Cardiac septum (tissue), 1 donor: Measurements from ENCODE around the gene MIDN. TPM values are rescaled to one million over a fixed set of nuclear protein-coding genes. Genes with fewer than 3 reads are reported as not detected.
"Not testable (repeated sequence)": the region's sequence is repeated elsewhere in the genome, so short reads cannot be mapped to it uniquely, and the experiment has no call there.

Source experiments
- DNase-seq: peaks from one replicate; pipeline ENCODE4 v3.0.0-alpha.2; 2020; ENCODE audit warnings: low spot score
- intact Hi-C: fragments of 100-400 bp; cut with DNase I; formaldehyde crosslinking; loops from one replicate; pipeline ENCODE4 v1.14.0; 2022
- long read RNA-seq: library from polyadenylated mRNA; unstranded; transcript quantifications from one replicate; pipeline ENCODE4 v2.0.0, GENCODE V29; 2021
- total RNA-seq: library from RNA; stranded (reverse); fragmentation: NEBNext Ultra II Directional; extraction: Animal tissue kit (Norgen Biotek cat#: 25700); gene quantifications from one replicate; pipeline ENCODE4 v1.2.1, GENCODE V29; 2021
- donor health status: DM: no; HTN: no; CAD: no.

Gene MIDN
- total RNA-seq, result 97.5 TPM
- long read RNA-seq, partial matches to known transcripts, result 11 of 23 reads
- long read RNA-seq, other reads (novel, unspliced or antisense), result 8 of 23 reads

DNA sequence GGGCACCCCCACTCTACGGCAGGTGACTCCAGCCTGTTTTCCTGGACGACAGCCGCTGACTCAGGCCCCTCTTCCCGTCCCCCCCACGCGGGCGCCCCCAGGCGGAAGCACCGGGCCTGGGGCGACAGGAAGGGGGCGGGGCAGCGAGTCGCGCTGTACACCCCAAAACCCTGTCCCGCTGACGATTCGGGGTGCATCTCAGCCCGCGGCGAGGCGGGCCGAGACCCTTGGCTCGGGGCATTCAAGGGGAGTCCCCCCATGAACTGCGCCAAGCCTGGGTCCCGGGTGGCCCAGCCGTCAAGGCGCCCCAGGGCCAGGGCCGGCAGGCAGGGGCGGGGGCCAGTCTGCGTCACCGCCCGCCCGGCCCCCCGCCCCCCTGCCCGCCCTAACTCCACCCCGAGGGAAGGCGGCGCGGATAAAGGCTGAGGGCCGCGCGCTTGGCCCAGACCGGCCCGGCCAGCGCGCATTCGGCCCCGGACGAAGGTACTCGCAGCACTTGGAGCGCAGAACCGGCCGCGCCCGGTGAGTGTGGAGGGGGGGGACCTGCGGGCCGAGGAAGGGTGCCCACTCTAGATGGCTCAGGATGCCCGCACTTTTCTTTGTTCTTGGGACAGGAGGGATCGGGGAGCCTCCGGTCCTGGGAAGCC is at the start of gene MIDN:
Gene MIDN (plus strand): TSS at position 445 of the 647 bp plus-strand sequence. CDS start 1,714 bp downstream, outside the sequence.
- DNase-seq, result peak; percentile 93
- intact Hi-C loops, result no loop called here

DNA sequence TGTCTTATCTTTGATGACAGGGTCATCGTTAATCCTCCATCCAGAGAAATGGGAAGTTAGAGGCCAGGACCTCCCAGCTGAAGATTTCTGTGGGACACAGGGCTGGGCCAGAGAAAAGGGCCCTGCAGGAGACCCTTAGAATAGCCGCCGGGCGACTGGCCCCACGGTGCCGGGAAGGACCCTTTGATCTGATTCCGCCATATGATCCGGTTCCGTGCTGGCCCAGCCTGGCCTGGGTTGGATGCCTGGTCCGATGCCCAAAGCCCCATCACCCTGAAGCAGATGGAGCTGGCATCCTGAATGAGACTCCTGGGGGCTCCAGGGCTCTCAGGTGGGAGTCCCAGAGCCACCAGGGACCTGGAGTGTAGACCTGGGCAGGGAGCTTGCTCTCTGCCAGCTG is 48.9 kb upstream of the MIDN start:
- intact Hi-C loops, result no loop called here
- no peak for DNase-seq

DNA sequence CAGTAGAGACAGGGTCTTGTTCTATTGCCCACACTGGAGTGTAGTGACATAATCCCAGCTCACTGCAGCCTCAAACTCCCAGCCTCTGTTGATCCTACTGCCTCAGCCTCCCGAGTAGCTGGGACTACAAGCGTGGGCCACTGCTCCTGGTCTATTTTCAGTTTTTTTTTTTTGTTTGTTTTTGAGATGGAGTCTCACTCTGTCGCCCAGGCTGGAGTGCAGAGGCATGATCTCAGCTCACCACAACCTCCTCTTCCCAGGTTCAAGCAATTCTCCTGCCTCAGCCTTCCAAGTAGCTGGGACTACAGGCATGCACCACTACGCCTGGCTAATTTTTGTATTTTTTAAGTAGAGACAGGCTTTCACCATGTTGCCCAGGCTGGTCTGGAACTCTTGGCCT is 47.8 kb upstream of the MIDN start:
- intact Hi-C loops, DNase-seq: not testable (repeated sequence)

DNA sequence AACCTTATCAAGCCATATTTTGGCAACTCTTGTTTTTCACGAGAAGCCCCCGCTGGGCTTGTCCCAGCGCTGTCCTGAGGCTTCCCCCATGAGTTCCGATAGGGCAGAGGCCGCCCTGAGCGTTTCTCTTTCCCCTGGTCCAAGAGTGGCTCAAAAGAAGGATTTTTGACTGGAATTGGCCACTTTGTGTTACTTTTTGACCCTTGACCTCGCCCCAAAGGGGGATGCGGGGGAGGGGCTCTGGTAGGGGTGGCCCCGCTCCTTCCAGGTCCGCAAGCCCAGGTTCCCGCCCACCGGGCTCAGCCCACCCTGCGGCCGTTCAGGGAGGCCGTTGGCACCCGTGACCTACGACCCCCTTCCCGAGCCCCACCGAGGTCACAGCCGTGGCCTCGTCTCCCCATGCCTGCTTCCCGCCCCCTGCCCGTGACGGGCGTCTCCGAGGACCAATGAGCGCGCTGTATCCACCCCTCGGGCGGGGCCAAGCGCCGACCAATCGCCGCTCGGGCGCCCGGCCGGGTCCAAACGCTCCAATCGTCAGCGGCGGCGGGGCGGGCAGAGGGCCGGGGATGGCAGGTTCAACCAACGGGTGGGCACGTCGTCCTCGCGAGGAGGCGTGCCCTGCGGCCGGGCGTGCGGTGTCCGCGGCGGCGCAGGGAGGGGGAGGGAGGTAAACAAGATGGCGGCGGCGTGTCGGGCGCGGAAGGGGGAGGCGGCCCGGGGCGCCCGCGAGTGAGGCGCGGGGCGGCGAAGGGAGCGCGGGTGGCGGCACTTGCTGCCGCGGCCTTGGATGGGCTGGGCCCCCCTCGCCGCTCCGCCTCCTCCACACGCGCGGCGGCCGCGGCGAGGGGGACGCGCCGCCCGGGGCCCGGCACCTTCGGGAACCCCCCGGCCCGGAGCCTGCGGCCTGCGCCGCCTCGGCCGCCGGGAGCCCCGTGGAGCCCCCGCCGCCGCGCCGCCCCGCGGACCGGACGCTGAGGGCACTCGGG is 43.0 kb upstream of the MIDN start, which contains the start of gene STK11:
Gene STK11 (plus strand): TSS at position 665 of the 986 bp plus-strand sequence. CDS start 1,136 bp downstream, outside the sequence.
- intact Hi-C loops, result no loop called here
- peak; percentile 100 for DNase-seq

DNA sequence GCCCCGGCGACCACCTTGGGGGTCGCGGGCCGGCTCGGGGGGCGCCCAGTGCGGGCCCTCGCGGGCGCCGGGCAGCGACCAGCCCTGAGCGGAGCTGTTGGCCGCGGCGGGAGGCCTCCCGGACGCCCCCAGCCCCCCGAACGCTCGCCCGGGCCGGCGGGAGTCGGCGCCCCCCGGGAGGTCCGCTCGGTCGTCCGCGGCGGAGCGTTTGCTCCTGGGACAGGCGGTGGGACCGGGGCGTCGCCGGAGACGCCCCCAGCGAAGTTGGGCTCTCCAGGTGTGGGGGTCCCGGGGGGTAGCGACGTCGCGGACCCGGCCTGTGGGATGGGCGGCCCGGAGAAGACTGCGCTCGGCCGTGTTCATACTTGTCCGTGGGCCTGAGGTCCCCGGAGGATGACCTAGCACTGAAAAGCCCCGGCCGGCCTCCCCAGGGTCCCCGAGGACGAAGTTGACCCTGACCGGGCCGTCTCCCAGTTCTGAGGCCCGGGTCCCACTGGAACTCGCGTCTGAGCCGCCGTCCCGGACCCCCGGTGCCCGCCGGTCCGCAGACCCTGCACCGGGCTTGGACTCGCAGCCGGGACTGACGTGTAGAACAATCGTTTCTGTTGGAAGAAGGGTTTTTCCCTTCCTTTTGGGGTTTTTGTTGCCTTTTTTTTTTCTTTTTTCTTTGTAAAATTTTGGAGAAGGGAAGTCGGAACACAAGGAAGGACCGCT is 42.1 kb upstream of the MIDN start:
- intact Hi-C loops, result no loop called here

DNA sequence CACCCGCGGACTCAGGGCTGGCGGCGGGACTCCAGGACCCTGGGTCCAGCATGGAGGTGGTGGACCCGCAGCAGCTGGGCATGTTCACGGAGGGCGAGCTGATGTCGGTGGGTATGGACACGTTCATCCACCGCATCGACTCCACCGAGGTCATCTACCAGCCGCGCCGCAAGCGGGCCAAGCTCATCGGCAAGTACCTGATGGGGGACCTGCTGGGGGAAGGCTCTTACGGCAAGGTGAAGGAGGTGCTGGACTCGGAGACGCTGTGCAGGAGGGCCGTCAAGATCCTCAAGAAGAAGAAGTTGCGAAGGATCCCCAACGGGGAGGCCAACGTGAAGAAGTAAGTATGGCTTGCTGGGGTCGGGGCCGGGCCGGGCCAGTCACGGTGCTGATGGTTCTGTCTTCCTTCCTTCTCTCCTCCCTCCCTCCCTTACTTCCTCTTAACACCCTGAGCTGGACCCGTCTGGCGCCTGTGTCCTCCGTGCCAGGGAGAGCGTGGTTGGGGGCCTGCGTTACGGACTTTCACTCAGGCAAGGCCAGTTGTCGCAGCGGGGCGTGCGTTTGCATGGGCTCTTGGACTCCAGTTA is 41.4 kb upstream of the MIDN start:
- no peak for DNase-seq
- intact Hi-C loops, result no loop called here

More for the DNA sequence above, 42.1 kb upstream of the MIDN start:
- DNase-seq, result no peak

DNA sequence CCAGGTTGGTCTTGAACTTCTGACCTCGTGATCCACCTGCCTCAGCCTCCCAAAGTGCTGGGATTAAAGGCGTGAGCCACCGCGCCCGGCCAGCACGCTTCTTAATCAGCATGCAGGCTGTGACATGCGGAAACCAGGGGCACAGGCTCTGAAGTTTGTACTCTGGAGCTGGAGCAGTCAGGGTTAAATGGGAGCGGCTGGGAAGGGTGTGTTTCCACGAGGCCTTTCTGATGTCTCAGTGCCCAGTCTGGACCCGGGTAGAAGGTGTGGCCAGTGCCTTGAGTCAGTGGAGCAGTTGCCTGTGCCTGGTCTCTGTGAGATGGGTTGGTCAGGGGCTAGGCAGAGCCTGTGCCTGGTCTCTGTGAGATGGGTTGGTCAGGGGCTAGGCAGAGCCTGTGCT is 39.6 kb upstream of the MIDN start:
- intact Hi-C loops, result not testable (repeated sequence)

DNA sequence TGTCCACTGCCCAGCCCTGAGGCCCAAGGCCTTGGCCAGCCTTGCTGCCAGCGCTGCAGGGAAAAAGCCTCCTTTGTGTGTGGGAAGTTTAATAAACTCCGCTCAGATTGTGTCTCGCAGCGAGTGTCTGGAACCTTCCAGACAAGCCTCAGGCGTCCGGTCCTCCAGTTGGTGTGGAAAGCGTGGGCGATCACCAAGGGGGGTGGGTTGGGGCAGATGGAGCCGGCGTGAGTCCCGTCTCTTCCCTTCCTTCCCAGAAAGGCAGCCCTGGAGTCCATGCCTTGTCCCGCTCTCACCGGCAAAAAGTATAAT is 38.2 kb upstream of the MIDN start:
- intact Hi-C loops, result no loop called here
- no peak for DNase-seq

More for the DNA sequence above, 39.6 kb upstream of the MIDN start:
- DNase-seq, result not testable (repeated sequence)

DNA sequence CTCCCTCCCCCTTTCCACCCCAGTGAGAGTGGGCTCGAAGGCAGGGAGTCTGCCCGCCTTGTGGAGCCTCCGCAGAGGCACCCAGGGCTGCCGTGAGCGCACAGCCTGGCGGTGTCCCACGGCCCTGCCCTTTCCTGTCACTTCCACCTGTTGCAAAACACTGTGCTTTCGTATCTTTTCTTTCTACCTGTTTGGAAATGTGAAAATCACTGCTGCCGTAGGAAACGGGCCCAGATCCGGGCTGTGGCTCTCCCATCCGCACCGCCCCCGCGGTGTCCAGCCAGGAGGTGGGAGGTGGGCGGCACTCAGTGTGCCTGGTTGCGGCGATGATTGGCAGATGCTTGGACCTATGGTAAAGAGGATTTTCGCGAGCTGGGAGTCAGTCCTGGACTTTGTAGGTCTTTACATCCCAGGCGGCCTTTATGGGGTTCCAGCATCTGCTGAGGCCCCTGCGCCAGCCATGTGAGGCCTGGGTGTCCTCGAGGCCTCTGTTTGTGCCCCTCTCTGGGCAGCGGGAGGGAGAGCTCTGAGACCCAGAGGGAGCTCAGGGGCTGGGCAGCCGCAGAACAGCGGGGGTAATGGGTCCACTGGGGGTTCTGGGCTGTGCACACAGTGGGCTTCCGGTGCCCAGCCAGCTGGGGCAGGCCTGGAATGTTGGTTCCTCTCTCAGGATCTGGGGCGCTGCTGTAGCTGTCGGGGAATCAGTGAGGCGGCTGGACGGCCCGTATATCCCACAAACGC is 36.7 kb upstream of the MIDN start:
- intact Hi-C loops, result no loop called here
- DNase-seq, result no peak

DNA sequence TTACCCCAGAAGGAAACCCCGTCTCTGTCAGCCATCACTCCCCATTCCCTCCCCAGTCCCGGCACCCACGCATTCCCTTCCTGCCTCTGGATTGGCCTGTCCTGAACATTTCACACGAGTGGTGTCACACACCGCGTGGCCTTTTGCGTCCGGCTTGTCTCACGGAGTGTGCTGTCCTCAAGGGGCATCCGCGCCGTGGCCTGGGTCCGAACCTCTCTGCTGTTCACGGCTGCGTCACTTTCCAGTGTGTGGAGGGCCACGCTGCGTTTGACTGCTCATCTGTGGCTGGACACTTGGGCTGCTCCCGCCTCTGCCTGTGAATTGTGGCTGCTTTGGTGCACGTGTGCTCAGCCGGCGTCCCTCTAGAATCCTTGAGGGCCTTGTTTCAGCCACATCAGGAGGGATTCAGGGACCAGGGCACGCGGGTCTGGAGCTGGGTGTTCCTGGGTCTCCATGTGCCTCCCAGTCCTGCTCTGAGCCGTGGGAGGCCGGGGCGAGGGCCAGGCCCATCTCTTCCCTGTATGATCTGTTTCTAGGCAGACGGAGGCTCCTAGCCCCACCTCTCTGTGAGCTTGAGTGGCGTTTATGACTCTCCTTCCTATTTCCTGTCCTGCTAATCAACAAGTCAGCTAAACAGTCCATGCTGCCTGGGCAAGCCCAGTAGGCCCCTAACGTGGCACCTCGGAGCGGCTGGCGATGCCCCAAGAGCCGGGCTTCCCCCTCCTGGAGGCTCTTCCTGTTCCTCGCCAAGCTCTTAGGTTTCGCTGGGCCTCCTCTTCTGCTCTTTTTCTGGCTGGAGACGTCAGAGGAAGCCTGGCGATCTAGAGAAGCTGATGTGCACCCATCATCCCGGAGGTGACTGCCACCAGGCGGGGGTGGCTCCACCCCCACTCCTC is 34.7 kb upstream of the MIDN start:
- intact Hi-C loops, result no loop called here
- no peak for DNase-seq

DNA sequence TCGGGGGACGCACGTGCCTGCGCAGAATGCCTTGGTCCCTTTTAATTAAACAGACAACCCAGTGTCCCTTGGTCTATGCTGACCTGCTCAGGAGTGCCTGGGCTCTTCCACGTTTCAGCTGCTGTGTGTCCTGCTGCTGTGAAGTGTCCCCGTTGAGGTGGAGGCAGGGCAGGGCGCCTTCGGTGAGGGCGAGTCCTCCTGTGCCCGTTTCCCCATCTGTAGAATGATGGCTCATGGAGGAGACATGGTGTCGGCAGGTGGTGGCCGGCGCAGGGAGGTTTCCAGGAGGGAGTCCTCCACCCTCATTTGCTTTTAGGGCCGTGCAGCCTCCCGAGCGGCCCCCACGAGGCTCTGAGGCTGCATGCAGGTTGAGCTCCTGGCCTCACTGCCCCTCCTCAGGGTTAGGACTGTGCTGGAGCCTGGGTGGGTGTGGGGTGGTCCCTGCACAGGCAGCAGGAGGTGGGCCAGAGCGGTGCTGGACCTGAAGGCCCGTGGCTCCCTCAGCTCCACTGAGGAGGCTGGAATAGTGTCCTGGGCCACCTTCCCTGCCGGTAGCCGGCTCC is 34.0 kb upstream of the MIDN start:
- no peak for DNase-seq
- intact Hi-C loops, result no loop called here

DNA sequence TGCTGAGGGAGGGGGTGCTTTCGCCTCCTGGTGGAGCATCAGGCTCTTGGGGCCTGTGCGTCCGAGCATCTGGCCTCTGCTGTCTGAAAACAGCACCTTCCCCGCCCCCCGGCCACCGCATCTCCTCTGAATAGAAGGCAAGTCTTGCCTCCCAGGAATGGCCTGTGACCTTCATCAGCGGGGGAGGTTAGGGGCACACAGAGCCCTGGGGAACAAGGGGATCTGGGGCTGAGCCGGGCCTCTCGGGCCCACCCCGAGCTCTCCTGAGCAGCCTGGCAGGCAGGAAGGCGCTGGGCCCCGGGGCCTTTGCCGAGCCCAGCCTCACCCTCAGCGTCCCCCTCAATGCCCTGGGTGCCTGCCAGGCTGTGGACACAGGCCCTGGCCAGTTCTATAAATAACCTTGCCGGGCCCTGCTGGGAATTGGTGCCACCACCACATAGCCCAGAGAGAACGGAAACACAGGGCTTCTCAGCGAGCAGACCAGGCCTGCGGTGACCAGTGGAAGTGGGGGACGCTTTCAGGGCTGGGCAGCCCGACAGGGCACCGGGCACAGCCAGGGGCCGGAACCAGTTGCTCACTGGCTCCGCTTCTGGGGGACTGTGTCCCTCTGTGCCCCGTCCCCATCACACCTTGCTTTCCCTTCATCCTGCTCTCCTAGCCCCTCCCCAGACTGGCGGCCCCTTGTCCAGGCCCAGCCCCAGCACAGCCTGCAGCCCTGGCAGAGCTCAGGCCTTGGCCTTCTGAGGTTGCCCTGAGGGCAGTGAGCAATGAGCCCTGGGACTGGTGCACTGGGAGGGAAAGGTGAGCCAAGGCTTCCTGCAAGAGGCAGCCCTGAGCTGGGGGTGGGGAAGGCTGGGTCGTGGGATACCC is 33.3 kb upstream of the MIDN start:
- DNase-seq, result peak; percentile 87

DNA sequence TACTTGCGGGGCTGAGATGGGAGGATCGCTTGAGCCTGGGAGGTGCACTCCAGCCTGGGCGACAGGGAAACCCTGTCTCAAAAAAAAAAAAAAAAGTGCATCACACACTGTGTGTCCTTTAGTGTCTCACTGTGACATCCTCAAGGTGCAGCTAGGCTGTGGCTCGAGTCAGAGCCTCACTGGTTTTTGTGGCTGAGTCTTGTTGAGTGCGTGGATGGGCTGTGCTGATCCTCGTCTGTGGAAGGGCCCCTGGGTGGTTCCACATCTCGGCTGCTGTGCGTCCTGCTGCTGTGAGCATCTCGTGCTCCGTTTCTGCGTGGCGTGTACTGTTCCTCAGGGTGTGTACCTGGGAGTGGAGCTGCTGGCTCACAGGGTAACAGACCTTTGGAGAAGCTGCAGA is 31.6 kb upstream of the MIDN start:
- intact Hi-C loops, result no loop called here
- no peak for DNase-seq

More for the DNA sequence above, 33.3 kb upstream of the MIDN start:
- intact Hi-C loops, result no loop called here

DNA sequence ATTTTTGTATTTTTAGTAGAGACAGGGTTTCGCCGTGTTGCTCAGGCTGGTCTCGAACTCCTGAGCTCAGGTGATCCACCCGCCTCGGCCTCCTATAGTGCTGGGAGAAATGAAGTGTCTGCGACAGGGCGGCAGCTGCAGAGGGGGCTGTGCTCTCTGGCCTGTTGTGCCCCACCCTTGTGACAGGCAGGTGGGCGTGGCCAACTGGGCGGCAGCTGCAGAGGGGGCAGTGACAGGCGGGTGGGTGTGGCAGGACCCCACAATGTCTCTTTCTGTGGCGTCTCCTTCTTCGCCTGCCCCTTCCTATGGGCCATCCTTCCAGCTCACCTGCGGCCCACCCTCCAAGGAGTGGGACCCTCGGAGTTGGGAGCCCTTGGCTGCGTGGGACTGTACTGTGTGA is 31.0 kb upstream of the MIDN start:
- no peak for DNase-seq
- intact Hi-C loops, result no loop called here

DNA sequence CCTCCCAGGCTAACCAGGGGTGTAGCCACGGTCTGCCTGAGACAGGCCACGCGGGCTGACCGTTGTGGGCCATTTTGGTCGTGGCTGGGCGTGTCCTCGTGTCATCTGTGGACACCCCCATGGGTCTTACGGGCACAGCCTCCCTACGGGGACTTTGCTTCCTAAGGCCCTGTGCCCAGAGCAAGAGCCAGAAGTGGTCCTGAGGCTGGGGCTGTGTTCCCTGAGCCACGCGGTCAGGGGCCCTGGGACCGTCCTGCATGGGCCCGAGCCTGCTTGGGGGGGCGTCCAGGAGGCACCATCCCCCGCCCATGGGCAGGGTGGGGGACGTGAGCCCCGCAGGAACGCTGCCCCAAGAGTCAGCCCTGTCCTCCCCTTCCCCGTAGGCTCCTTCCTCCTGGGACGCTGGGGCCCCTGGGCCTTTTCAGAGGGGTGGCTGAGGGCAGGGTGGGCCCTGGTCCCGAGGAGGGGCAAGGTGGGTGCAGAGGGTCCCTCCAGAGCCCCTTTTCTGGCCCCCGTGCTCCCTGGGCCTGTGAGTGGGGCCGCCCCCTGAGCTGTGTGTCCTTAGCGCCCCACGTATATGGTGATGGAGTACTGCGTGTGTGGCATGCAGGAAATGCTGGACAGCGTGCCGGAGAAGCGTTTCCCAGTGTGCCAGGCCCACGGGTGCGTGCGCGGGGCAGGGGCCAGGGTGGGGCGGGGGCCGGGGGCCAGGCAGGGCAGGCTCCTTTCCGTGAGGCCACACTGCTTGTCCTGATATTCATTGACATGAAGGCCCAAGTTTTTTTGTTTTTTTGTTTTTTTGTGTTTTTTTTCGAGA is 29.4 kb upstream of the MIDN start:
- no peak for DNase-seq
- intact Hi-C loops, result no loop called here
